Testis (tissue), 2 donors: ENCODE measurements around the gene SUCLG2.

Experiments used
- POLR2A ChIP-seq: fragments of 450-650 bp; IDR thresholded peaks from one replicate; pipeline ENCODE4 v1.6.1; 2017; ENCODE audit warnings: antibody characterized with exemption, mild to moderate bottlenecking, moderate library complexity
- TF ChIP-seq, protein P1 (sequence below), 3 experiments: fragments of 450-650 bp in 2 of 3; fragments of 200-600 bp in 1 of 3; sonication (generic) in 1 of 3; IDR thresholded peaks; one replicate each; pipeline ENCODE4 v1.5.1; 2016 to 2019; ENCODE audit warnings: antibody characterized with exemption in 3 of 3, mild to moderate bottlenecking in 2 of 3, moderate library complexity in 1 of 3

DNA sequence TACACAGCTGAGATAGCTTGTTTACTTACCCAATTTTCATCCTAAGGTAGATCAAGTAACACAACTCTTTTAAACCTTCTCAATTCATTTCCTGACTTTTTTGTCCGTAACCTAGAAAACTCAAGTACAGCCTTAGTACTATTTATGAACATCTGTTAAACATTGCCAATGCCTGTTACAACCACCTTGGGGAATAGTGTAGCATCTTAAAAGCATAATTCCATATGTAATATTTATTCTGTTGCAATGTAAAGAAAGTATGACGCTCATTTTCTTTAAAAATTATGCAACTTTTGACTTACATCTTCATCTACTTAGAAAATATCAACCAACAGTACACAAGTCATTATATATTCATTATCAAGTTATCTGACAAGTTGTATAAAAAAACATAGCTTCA lies 54.6 kb downstream of the SUCLG2 start:
- TF ChIP-seq, protein P1, sequence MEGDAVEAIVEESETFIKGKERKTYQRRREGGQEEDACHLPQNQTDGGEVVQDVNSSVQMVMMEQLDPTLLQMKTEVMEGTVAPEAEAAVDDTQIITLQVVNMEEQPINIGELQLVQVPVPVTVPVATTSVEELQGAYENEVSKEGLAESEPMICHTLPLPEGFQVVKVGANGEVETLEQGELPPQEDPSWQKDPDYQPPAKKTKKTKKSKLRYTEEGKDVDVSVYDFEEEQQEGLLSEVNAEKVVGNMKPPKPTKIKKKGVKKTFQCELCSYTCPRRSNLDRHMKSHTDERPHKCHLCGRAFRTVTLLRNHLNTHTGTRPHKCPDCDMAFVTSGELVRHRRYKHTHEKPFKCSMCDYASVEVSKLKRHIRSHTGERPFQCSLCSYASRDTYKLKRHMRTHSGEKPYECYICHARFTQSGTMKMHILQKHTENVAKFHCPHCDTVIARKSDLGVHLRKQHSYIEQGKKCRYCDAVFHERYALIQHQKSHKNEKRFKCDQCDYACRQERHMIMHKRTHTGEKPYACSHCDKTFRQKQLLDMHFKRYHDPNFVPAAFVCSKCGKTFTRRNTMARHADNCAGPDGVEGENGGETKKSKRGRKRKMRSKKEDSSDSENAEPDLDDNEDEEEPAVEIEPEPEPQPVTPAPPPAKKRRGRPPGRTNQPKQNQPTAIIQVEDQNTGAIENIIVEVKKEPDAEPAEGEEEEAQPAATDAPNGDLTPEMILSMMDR (IDR thresholded peaks at IDR 0.05): no peak
- TF ChIP-seq POLR2A: no peak
